GM19035 (cell line): ENCODE data around the gene TLR10.
A peak's percentile ranks its signal among the peaks of the same experiment; 100 is the strongest.
"Not testable (repeated sequence)": the region's sequence is repeated elsewhere in the genome, so short reads cannot be mapped to it uniquely, and the experiment has no call there.

Experiments
- ATAC-seq: cut with Tn5 transposase; IDR thresholded peaks from one replicate; pipeline ENCODE4 v1.9.1; 2021; ENCODE audit not compliant: unreplicated experiment

Gene TLR10, protein sequence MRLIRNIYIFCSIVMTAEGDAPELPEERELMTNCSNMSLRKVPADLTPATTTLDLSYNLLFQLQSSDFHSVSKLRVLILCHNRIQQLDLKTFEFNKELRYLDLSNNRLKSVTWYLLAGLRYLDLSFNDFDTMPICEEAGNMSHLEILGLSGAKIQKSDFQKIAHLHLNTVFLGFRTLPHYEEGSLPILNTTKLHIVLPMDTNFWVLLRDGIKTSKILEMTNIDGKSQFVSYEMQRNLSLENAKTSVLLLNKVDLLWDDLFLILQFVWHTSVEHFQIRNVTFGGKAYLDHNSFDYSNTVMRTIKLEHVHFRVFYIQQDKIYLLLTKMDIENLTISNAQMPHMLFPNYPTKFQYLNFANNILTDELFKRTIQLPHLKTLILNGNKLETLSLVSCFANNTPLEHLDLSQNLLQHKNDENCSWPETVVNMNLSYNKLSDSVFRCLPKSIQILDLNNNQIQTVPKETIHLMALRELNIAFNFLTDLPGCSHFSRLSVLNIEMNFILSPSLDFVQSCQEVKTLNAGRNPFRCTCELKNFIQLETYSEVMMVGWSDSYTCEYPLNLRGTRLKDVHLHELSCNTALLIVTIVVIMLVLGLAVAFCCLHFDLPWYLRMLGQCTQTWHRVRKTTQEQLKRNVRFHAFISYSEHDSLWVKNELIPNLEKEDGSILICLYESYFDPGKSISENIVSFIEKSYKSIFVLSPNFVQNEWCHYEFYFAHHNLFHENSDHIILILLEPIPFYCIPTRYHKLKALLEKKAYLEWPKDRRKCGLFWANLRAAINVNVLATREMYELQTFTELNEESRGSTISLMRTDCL

DNA sequence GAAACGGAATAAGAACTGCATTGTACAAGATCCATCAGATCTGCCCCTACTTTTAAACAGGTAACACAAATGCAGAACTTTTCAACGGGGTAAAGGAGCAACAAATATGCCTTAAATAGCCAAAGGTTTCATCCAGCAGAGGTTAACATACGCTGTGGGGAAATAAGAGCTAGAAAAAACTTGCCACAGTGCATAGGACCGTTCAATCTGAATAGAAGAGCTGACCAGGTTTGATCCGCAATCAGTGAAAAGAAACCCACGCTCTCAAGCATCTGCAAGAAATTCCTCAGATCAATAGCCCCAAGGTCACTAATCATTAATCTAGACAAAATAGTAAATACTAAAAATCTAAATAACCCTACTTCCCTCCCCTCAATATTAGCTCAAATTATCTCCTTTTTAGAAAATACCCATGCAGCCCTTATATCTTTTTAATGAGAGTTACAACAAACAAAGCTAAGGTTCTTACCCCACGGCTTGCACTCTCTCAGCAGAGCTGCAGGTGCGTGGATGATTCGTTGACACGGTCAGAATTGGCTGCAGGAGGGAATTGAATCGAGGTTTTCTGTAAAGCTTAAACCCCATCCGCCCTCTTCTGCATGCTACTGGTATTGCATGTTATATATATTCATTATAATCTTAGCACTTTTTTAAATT, at the start of gene TLR10:
TSS of gene TLR10 (minus strand) at position 539 of the 657 bp plus-strand sequence. CDS start 7,400 bp downstream, outside the sequence.
- peak; percentile 71 for ATAC-seq

DNA sequence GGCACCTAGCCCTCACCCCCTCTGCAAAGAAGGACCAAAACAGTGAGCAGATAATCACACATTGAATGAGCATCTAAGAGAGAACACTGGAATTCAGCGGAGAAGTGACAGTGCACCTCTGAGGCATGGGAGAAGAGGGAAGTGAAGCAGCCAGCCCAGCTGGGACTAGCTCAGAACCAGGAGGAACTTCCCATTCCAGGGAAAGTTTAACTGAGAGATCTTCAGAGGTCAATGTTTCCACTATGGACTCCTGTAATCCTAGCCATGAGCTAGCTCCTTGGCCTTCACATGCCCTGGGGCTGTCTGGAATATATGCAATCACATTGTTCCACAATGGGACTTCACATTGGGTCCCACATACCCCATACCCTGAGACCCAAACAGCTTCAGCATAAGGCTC, 49.4 kb upstream of the TLR10 start:
- no peak for ATAC-seq

DNA sequence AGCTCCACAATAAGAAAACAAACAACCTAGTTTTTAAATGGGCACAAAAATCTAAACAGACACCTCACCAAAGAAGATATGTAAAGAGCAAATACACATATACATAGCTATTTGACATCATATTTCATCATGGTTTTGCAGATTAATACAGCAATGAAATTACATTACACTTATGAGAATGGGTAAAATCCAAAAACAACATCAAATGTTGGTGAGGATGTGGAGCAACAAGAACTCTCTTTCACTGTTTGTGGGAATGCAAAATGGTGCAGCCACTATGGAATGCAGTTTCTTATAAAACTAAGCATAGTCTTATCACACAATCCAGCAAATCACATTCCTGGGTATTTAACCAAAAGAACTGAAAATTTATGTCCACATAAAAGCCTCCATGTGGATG, 48.9 kb upstream of the TLR10 start:
- ATAC-seq, result no peak

DNA sequence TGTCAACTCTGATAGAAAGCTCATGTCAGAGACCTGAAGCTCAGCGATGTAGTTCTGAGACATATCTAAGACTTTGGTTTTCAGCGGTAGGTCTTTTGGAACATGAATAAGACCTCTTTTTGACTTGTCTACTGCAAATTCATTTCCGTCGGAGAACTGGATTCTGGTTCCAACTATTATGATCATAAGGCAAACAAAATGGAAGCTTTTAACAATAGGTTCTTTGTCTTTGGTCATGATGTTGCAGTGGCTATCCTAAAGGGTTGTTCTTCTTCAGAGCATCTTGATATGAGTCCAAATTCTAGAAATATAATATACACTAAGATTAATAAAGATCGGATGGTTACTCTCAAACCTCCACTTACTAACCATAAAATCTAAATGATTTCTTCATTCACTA, 46.4 kb upstream of the TLR10 start:
- no peak for ATAC-seq

DNA sequence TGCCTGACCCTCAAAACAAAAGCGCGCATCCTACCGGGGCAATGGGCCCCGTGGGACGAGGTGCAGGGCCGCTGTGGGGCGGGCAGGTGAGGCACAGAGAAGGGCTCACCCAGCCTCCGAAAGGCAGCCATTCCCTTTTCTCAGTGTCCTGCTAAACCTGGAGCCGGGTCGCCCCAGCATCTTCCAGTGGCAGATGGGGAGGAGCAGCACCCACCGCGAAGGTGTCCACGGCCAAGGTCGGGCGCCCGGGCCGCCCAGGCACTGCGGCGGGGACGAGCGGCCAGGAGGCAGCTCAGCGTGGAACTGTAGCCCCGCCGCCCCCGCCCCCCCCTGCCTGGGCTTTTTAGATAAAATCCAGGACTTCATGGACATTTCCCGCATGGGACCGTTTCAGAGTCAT, 41.0 kb upstream of the TLR10 start:
- ATAC-seq, result no peak

DNA sequence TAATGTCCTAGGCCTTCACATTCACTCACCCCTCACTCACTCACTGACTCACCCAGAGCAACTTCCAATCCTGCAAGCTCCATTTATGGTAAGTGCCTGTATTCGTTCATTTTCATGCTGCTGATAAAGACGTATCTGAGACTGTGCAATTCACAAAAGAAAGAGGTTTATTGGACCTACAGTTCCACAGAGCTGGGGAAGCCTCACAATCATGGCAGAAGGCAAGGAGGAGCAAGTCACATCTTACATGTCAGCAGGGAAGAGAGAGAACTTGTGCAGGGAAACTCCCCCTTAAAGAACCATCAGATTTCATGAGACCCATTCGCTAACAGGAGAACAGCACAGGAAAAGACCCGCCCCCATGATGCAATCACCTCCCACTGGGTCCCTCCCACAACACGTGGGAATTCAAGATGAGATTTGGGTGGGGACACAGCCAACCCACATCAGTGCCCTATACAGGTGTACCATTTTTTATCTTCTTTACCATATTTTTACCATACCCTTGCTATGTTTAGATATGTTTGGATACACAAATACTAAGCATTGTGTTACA, 40.0 kb upstream of the TLR10 start:
- no peak for ATAC-seq

DNA sequence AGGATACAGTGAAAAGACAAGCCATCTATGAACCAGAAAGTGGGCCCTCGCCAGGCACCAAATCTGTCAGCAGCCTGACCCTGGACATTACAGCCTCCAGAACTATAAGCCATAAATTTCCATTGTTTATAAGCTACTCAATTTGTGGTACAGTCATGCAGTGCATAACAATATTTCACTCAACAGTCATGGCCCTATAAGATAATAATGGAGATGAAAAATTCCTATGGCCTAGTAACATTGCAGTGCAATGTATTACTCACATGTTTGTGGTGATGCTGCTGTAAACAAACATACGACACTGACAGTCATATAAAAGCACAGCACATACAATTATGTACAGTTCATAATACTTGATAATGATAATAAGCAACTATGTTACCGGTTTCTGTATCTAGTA, 38.9 kb upstream of the TLR10 start:
- no peak for ATAC-seq

DNA sequence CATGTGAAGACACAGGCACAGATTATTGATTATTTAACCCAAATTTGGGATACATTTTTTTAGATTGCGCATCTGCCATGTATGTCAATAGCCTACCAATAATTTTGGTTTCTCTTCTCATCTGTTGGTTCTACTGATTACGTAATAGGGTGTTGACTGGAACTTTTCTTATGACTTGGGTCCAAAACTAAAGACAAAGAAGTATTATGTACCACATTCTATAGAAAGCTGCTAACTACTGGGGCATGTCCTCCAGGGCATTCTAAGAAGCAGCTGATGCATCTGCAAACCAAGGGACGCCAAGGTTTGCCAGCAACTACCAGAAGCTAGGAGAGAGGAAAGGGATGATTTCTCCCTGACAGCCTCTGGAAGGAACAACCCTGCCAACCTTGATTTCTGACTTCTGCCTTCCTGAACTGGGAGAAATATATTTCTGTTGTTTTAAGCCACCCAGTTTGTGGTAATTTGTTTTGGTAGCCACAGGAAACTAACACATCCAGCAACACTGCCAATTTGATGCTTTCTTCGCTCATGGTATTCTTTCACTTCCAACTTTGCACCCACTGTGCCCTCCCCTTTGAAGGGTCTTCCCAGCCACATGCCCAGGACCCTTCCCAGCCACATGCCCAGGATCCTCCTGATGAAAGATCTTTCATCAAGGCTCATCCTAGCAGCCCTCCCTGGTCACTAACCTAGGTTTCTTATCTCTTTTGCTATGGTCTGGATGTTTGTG, 37.7 kb upstream of the TLR10 start:
- peak; percentile 49 for ATAC-seq

DNA sequence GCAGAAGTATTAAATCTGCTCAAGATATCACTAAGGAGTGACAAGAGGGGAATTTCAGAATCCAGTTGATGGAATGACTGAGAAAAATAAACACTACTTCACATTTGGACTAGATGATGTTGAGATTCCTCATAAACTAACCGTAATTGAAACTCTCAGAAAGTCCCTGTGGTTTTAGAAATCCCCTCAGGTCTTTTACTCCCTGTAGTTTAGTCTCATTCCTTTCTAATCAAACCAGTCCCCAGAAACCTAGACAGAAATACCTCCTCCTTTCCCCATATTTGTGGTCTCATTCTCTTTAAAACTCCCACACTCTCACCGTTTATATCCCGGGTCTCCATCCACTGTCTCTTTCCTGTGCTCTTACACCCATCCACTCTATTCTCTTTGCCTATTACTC, 36.8 kb upstream of the TLR10 start:
- ATAC-seq, result no peak

DNA sequence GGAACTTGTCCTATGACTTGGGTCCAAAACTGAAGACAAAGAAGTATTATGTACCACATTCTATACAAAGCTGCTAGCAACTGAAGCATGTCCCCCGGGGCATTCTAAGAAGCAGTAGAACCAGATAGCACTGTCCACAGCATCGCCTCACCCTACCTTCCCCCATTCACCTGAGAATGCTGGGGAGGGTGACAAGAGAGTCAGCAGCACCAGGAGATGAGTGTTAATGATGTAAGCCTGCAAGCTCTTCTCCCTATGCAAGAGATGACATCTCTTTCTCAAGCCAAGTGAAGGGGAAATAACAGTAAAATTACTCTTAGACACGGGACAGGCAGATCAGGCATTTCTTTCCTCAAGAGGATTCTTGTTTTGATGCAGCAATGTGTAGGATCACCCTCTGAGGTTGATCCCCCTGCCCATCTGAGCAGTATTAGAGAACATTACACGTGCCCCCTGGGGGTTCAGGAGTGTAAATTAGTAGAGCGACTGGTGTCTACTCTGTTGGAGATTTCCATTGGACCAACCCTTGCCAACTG, 35.7 kb upstream of the TLR10 start:
- no peak for ATAC-seq

DNA sequence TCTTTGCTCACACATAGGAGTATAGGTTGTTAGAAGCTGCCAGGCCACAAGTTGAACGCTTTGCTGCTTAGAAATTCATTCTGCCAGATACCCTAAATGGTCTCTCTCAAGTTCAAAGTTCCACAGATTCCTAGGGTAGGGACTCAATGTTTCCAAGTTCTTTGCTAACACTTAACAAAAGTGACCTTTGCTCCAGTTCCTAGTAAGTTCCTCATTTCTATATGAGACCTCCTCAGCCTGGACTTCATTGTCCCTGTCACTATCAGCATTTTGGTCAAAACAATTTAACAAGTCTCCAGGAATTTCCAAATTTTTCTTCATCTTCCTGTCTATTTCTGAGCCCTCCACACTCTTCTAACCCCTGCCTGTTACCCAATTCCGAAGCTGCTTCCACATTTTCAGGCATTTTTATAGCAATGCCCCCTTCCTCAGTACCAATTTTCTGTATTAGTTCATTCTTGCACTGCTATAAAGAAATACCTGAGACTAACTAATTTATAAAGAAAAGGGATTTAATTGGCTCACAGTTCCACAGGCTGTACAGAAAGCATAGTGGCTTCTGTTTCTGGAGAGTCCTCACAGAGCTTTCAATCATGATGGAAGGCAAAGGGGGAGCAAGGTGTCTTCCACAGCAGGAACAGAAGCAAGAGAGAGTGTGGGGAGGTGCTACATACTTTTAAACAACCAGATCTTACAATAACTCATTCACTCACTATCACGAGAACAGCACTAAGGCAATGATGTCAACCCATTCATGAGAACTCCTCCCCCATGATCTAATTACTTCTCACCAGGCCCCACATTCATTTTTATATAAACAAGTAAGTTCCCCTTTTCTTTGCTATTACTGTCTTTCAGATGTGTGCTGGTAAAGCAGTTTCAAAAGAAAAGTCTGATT, 33.3 kb upstream of the TLR10 start:
- ATAC-seq, result no peak

DNA sequence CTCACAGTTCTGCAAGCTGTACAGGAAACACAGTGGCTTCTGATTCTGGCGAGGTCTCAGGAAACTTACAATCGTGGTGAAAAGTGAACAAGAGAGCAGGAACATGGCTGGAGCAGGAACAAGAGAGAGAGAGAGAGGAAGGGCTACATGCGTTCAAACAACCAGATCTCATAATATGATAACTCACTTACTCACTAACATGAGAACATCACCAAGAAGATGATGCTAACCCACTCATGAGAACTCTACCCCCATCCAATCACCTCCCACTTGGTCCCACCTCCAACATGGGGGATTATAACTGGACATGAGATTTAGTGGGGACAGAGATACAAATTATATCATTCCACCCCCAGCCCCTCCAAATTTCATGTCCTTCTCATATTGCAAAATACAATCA, 31.6 kb upstream of the TLR10 start:
- no peak for ATAC-seq

DNA sequence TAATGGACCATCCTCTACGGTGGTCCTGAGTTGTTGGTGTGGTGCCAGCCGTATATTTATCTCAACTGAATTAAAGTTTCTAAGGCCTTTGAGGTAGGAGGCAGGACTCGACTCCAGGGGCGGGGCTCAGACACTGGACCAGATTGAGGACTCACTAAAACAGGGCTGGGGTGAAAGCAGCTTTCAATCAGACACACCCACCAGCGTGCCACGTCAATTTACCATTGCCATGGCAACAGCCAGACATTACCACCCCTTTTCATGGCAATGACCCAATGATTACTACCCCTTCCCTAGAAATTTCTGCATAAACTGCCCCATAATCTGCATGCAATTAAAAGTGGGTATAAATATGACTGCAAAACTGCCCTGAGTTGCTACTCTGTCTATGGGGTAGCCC, 28.5 kb upstream of the TLR10 start:
- ATAC-seq, result no peak

DNA sequence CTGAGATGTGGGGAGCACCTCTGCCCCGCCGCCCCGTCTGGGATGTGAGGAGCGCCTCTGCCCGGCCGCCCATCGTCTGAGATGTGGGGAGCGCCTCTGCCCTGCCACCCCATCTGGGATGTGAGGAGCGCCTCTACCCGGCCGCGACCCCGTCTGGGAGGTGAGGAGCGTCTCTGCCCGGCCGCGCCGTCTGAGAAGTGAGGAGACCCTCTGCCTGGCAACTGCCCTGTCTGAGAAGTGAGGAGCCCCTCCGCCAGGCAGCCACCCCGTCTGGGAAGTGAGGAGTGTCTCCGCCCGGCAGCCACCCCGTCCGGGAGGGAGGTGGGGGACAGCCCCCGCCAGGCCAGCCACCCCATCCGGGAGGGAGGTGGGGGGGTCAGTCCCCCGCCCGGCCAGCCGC, 24.7 kb upstream of the TLR10 start:
- ATAC-seq, result not testable (repeated sequence)

DNA sequence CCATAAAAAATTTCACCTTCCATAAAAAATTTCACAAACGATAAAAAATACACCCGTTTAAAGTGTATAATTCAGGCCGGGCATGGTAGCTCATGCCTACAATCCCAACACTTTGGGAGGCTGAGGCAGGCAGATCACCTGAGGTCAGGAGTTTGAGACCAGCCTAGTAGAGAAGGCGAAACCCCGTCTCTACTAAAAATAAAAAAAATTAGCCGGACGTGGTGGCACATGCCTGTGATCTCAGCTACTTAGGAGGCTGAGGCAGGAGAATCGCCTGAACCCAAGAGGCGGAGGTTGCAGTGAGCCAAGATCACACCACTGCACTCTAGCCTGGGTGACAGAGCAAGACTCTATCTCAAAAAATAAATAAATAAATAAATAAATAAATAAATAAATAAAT, 23.5 kb upstream of the TLR10 start:
- not testable (repeated sequence) for ATAC-seq

DNA sequence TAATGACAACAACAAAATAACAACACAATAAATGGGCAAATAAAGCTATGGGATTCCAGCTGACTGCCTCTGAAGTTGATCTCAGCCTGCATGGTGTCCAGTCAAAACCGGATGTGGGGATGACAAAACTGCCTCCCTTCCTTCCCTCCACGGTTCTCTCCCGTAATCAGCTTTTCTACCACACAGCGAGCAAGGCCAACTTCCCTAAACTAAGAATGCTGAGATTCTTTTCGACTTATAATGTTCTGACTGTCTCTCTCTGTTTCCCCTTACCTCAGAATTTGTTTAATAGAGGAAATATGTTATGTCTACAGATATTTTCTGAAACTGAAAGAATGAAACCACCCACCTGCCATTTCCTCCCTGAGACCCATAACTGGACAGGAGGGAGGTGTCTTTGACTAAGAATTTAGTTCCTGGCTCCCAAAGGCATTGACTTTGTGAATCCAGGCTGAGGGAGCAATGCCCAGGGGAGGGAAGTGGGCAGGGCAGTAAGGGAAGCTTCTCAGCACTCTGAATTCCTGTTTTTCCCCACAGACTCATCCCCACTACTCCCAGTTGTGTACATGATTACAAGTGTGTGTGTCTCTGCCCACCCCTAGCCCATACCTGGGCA, 22.8 kb upstream of the TLR10 start:
- ATAC-seq, result peak; percentile 85

DNA sequence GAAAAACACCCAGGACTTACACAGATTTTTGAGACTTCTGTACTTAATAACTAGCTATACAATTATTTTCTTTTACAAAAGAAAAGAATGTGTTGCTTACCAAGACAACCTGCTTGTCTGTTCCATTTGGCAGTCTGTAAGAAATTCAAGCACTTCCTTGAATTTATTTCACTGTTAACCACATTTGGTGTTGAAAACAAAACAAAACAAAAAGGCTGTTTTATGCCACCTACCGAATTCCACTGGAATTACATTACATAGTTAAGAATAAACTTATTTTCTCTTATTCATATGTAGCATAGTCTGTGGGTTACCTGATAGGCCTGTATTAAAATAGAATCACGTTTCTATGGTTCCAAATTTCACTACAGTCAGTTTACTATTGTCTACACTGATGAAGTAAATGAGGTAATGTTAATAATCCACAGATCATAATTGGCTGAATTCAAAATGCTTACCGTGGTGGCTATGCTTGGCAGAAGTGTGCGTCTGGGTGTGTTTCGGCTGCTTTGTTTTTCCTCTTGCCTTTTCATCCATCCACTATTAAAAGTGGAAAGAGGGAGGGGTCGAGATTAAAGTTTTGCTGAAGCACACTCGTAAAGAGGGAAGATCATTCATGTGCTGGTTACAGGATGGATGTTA, 22.0 kb upstream of the TLR10 start, which contains the start of gene TLR1:
TSS of gene TLR1 (minus strand) at position 138 of the 642 bp plus-strand sequence. CDS start 5,960 bp downstream, outside the sequence.
- peak; percentile 35 for ATAC-seq
